ENCODE measurements around the gene ALG9.

The ALG9 gene

GRCh38 chr11:111879637-111879960 is 8.2 kb upstream of the ALG9 start:
- H3K4me1 ChIP-seq (ENCODE audit: control insufficient read depth, insufficient read depth, low read length, poor library complexity, severe bottlenecking) = no peaks in the 10 kb centered on the region
- peak overlapping the region; percentile 98 for H3K27ac ChIP-seq (ENCODE audit: low read depth, low read length, severe bottlenecking)
- WGBS, 2 experiments (ENCODE audit: insufficient coverage in 2 of 2) = 71 to 91% methylated on average over 5 to 6 of the region's 6 CpGs
- H3K4me3 ChIP-seq (ENCODE audit: extremely low read depth, insufficient read depth, low read length, poor library complexity, severe bottlenecking) = peak overlapping the region; percentile 66
- H3K36me3 ChIP-seq (ENCODE audit: control insufficient read depth, insufficient read depth, low read length) = no peaks in the 10 kb centered on the region
- H3K9me3 ChIP-seq (ENCODE audit: control insufficient read depth, low read length) = no peaks in the 10 kb centered on the region

GRCh38 chr11:111878849-111879636 is 7.7 kb upstream of the ALG9 start, which contains the start of the genes CFAP68 and FDXACB1:
Gene CFAP68 (plus strand): TSS chr11:111879541. CDS start chr11:111879561, 20 bp downstream.
Gene FDXACB1 (minus strand): TSS chr11:111879165. CDS start chr11:111879132, 33 bp downstream.
- 1 to 2% methylated on average over 18 to 22 of the region's 55 CpGs for WGBS, 2 experiments (ENCODE audit: insufficient coverage in 2 of 2)
- Histone ChIP-seq H3K4me1 (ENCODE audit: control insufficient read depth, insufficient read depth, low read length, poor library complexity, severe bottlenecking) (no peaks in the 10 kb centered on the region), H3K9me3 (ENCODE audit: control insufficient read depth, low read length) (no peaks in the 10 kb centered on the region), H3K36me3 (ENCODE audit: control insufficient read depth, insufficient read depth, low read length) (no peaks in the 10 kb centered on the region), H3K4me3 (ENCODE audit: extremely low read depth, insufficient read depth, low read length, poor library complexity, severe bottlenecking) (peak within 1 kb of the TSS; percentile 66), H3K27ac (ENCODE audit: low read depth, low read length, severe bottlenecking) (peak within 1 kb of the TSS; percentile 98)

GRCh38 chr11:111878385-111878848 is 7.0 kb upstream of the ALG9 start:
- H3K9me3 ChIP-seq (ENCODE audit: control insufficient read depth, low read length) = no peaks in the 10 kb centered on the region
- H3K36me3 ChIP-seq (ENCODE audit: control insufficient read depth, insufficient read depth, low read length) = no peaks in the 10 kb centered on the region
- H3K4me1 ChIP-seq (ENCODE audit: control insufficient read depth, insufficient read depth, low read length, poor library complexity, severe bottlenecking) = no peaks in the 10 kb centered on the region
- H3K4me3 ChIP-seq (ENCODE audit: extremely low read depth, insufficient read depth, low read length, poor library complexity, severe bottlenecking) = peak overlapping the region; percentile 66
- 3 to 7% methylated on average over 8 to 12 of the region's 13 CpGs for WGBS, 2 experiments (ENCODE audit: insufficient coverage in 2 of 2)
- peak overlapping the region; percentile 98 for H3K27ac ChIP-seq (ENCODE audit: low read depth, low read length, severe bottlenecking)

GRCh38 chr11:111871693-111872161 is 346 bp upstream of the ALG9 start:
- Histone ChIP-seq H3K4me3 (ENCODE audit: extremely low read depth, insufficient read depth, low read length, poor library complexity, severe bottlenecking) (peak overlapping the region; percentile 81), H3K36me3 (ENCODE audit: control insufficient read depth, insufficient read depth, low read length) (peaks cover 22% of the 10 kb centered on the region), H3K9me3 (ENCODE audit: control insufficient read depth, low read length) (no peaks in the 10 kb centered on the region), H3K27ac (ENCODE audit: low read depth, low read length, severe bottlenecking) (no peak overlapping the region), H3K4me1 (ENCODE audit: control insufficient read depth, insufficient read depth, low read length, poor library complexity, severe bottlenecking) (no peaks in the 10 kb centered on the region)
- 40 to 100% methylated on average over 1 to 2 of the region's 5 CpGs for WGBS, 2 experiments (ENCODE audit: insufficient coverage in 2 of 2)

- Histone ChIP-seq H3K9me3 (ENCODE audit: control insufficient read depth, low read length) (no peaks in the 10 kb centered on the region), H3K4me3 (ENCODE audit: extremely low read depth, insufficient read depth, low read length, poor library complexity, severe bottlenecking) (peak overlapping the region; percentile 81), H3K4me1 (ENCODE audit: control insufficient read depth, insufficient read depth, low read length, poor library complexity, severe bottlenecking) (no peaks in the 10 kb centered on the region), H3K36me3 (ENCODE audit: control insufficient read depth, insufficient read depth, low read length) (peaks cover 31% of the 10 kb centered on the region), H3K27ac (ENCODE audit: low read depth, low read length, severe bottlenecking) (peak overlapping the region; percentile 68)
Observed at GRCh38 chr11:111870522-111870885, 877 bp downstream of the ALG9 start.

GRCh38 chr11:111870113-111870512 is 1.3 kb downstream of the ALG9 start:
- H3K27ac ChIP-seq (ENCODE audit: low read depth, low read length, severe bottlenecking) = no peak overlapping the region
- no CpG with 5 or more reads among the region's 1 CpG for WGBS, 2 experiments (ENCODE audit: insufficient coverage in 2 of 2)
- peaks cover 34% of the 10 kb centered on the region for H3K36me3 ChIP-seq (ENCODE audit: control insufficient read depth, insufficient read depth, low read length)
- H3K4me3 ChIP-seq (ENCODE audit: extremely low read depth, insufficient read depth, low read length, poor library complexity, severe bottlenecking) = peak overlapping the region; percentile 81
- no peaks in the 10 kb centered on the region for H3K4me1 ChIP-seq (ENCODE audit: control insufficient read depth, insufficient read depth, low read length, poor library complexity, severe bottlenecking)
- H3K9me3 ChIP-seq (ENCODE audit: control insufficient read depth, low read length) = no peaks in the 10 kb centered on the region

GRCh38 chr11:111860257-111860656 is 11.1 kb downstream of the ALG9 start:
- 40 to 100% methylated on average over 1 to 2 of the region's 3 CpGs for WGBS, 2 experiments (ENCODE audit: insufficient coverage in 2 of 2)
- H3K27ac ChIP-seq (ENCODE audit: low read depth, low read length, severe bottlenecking) = no peak overlapping the region

GRCh38 chr11:111855506-111855905 is 15.9 kb downstream of the ALG9 start:
- Histone ChIP-seq H3K27ac (ENCODE audit: low read depth, low read length, severe bottlenecking) (no peak overlapping the region), H3K9me3 (ENCODE audit: control insufficient read depth, low read length) (no peaks in the 10 kb centered on the region), H3K4me3 (ENCODE audit: extremely low read depth, insufficient read depth, low read length, poor library complexity, severe bottlenecking) (no peak overlapping the region), H3K36me3 (ENCODE audit: control insufficient read depth, insufficient read depth, low read length) (peaks cover 70% of the 10 kb centered on the region), H3K4me1 (ENCODE audit: control insufficient read depth, insufficient read depth, low read length, poor library complexity, severe bottlenecking) (no peaks in the 10 kb centered on the region)

More at GRCh38 chr11:111860257-111860656, 11.1 kb downstream of the ALG9 start:
- Histone ChIP-seq H3K9me3 (ENCODE audit: control insufficient read depth, low read length) (no peaks in the 10 kb centered on the region), H3K4me3 (ENCODE audit: extremely low read depth, insufficient read depth, low read length, poor library complexity, severe bottlenecking) (no peak overlapping the region), H3K36me3 (ENCODE audit: control insufficient read depth, insufficient read depth, low read length) (peaks cover 69% of the 10 kb centered on the region), H3K4me1 (ENCODE audit: control insufficient read depth, insufficient read depth, low read length, poor library complexity, severe bottlenecking) (no peaks in the 10 kb centered on the region)

- H3K9me3 ChIP-seq (ENCODE audit: control insufficient read depth, low read length) = no peaks in the 10 kb centered on the region
- no peak overlapping the region for H3K4me3 ChIP-seq (ENCODE audit: extremely low read depth, insufficient read depth, low read length, poor library complexity, severe bottlenecking)
- H3K36me3 ChIP-seq (ENCODE audit: control insufficient read depth, insufficient read depth, low read length) = peaks cover 53% of the 10 kb centered on the region
- H3K4me1 ChIP-seq (ENCODE audit: control insufficient read depth, insufficient read depth, low read length, poor library complexity, severe bottlenecking) = peaks cover 10% of the 10 kb centered on the region
- WGBS, 2 experiments (ENCODE audit: insufficient coverage in 2 of 2) = no CpG with 5 or more reads among the region's 2 CpGs
- H3K27ac ChIP-seq (ENCODE audit: low read depth, low read length, severe bottlenecking) = no peak overlapping the region
Observed at GRCh38 chr11:111852103-111852502, 19.3 kb downstream of the ALG9 start.

GRCh38 chr11:111851636-111852035 is 19.7 kb downstream of the ALG9 start:
- Histone ChIP-seq H3K27ac (ENCODE audit: low read depth, low read length, severe bottlenecking) (no peak overlapping the region), H3K4me1 (ENCODE audit: control insufficient read depth, insufficient read depth, low read length, poor library complexity, severe bottlenecking) (peaks cover 13% of the 10 kb centered on the region), H3K36me3 (ENCODE audit: control insufficient read depth, insufficient read depth, low read length) (peaks cover 48% of the 10 kb centered on the region), H3K9me3 (ENCODE audit: control insufficient read depth, low read length) (no peaks in the 10 kb centered on the region), H3K4me3 (ENCODE audit: extremely low read depth, insufficient read depth, low read length, poor library complexity, severe bottlenecking) (no peak overlapping the region)

- Histone ChIP-seq H3K4me1 (ENCODE audit: control insufficient read depth, insufficient read depth, low read length, poor library complexity, severe bottlenecking) (peaks cover 19% of the 10 kb centered on the region), H3K36me3 (ENCODE audit: control insufficient read depth, insufficient read depth, low read length) (peaks cover 48% of the 10 kb centered on the region), H3K27ac (ENCODE audit: low read depth, low read length, severe bottlenecking) (no peak overlapping the region), H3K4me3 (ENCODE audit: extremely low read depth, insufficient read depth, low read length, poor library complexity, severe bottlenecking) (no peak overlapping the region), H3K9me3 (ENCODE audit: control insufficient read depth, low read length) (no peaks in the 10 kb centered on the region)
- WGBS, 2 experiments (ENCODE audit: insufficient coverage in 2 of 2) = 87 to 100% methylated on average over 2 of the region's 8 CpGs
Observed at GRCh38 chr11:111851067-111851466, 20.3 kb downstream of the ALG9 start.

All from mesodermal cell (in vitro differentiated cells).